Head of caudate nucleus (tissue), 42 donors: ENCODE data around the gene GET4.
A peak's percentile ranks its signal among the peaks of the same experiment; 100 is the strongest.

Experiments used
- DNase-seq, 42 donors: peaks; one replicate each; pipeline versions ENCODE4 v3.0.0 to v3.0.0-alpha.2; 2020 to 2021; ENCODE audit warnings: mixed read lengths in 7 of 42
- intact Hi-C: fragments of 100-400 bp; cut with DNase I; formaldehyde crosslinking; loops from one replicate; pipeline ENCODE4 v1.15.0; 2022

GET4 gene

DNA sequence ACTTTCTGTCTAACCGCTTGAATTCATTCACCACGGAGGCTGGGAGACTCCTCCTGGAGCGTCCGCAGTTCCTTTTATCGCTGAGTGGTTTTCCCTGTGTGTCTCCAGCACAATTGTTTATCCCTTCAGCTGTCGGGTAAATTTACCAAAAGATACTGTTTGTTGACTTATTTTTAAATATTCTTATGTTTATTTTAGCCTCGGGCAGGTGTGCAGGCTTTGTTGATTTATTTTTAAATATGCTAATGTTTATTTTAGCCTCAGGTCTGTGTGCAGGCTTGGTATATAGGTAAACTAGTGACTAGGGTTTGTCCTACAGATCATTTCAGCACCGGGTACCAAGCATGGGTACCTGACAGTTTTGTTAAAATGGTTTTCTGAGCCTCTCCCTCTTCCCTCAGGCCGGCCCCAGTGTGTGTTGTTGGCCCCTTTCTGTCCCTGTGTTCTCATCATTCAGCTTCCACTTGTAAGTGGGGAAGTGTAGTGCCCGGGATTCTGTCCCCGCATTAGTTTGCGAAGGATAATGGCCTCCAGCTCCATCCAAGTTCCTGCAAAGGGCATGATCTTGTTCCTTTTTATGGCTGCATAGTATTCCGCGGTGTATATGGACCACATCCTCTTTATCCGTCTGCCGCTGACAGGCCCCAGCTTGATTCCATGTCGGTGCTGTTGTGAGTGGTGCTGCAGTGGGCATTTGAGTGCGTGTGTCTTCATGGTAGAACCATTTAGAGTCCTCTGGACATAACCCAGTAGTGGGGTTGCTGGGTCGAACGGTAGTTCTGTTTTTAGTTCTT is 5.3 kb downstream of the GET4 start:
- DNase-seq: peak in 1 of 42 donors; percentile 7
- intact Hi-C loops: no loop called here

- DNase-seq: peak in 2 of 42 donors; percentile 0 to 5
- intact Hi-C loops: no loop called here
These were observed 6.1 kb downstream of the GET4 start for GRCh38 chr7:882336-883035.

DNA sequence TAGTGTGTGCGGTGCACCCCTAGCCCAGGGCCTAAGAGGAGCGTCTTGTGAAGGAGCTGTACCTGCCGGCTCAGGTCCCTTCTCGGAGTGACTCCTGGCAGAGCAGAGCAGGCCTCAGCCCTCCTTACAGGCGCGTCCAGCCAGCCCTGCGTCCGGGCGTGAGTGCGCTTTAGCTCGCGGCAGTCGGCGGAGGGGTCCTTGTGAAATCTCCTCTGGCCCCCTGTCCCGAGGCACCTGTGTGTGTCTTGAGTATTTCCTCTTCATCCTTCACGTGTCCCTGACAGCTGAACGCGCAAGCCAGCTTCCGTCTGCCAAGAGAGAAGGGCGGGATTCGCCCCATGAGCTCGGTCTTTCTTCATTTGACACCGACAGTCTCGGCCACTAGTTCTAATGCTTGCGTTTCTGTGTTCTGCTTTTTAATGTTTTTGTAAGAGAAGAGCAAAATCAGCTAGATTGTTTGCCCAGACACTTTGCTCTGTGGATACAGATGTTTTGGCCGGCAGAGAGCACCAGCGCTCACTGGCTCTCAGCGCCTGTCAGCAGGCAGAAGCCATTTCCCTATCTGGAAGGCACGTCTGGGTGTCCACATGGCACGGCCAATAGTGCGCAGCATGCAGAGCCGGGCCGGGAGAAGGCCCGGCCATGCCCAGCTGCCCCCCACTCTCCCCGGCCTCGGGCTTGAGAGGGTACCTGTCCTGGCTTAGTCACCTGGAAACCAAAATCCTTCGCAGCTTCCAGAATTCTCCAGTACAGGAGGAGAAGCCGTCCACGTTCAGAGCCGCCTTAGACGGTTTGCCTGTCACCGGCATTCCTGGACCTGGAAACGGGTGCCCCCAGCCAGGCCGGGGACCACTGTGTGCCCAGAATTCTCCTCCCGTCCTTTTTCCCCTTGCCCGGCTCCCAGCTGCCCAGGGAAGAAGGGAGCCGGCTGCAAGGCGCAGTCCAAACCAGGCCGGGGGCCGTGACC is 7.0 kb downstream of the GET4 start:
- peak in 6 of 42 donors; percentile 2 to 71 (median 36) for DNase-seq
- intact Hi-C loops: no loop called here

DNA sequence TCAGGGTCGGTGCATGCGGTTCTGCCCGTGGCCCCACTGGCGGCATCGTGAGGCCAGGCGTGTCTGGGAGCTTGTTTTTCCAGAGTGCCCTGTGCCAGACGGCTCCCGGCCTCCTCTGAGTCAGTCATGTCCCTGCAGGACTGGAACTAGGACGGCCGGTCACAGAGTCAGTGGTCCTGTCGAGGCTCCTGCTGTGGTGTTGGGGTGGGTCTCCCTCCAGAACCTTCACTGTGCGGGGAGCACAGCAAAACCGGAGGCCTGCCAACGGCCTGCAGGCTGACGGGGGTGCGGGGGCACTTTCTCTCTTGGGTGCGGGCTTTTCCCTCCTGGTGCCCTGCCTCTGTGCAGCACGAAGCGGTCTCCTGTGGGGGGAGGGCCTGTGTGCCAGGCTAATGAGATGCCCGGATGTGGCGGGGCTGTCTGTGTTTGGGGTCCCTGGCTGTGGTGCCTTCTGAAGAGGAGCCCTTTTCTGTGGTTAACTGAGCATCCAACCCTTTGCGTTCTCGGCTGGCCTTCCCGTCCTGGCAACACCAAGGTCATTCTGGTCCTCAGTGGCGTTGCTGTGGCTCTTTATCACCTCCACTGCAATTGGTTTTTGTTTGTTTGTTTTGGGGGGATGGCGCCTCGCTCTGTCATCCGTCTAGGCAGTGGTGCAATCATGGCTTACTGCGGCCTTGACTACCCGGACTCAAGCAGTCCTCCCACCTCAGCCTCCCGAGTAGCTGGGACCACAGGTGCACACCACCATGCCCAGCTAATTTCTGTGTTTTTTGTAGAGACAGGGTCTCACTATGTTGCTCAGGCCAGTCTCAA is 8.0 kb downstream of the GET4 start:
- DNase-seq: peak in 6 of 42 donors; percentile 2 to 36 (median 13)
- intact Hi-C loops: no loop called here

DNA sequence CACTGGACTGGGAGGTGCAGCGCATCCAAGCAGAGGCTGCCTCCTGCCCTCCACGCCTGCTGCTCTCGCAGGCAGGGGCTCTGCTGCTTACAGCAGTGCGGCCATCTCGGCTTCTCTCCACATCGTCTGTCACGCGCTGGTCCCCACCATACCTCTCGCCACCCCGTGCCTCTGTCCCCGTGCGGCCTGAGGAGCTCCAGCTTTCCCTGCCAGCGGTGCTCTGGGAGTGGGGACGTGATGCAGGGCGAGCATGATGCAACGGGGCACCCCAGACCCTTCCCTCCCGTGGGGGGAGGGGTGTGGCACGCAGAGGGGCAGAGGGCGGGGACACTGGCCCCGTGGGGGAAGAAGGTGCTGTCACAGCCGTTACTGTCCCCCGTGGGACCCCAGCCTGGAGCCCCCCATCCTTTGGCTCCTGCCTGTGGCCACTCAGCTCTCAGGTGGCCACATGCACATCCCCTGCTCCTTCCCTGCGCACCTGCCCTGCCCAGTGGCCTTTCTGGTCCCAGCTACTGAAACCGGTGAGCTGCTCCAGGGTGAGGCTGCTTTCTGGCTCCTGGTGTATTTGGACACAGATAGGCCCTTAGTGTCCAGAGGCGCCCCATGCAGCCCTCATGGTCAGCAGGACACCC is 9.0 kb downstream of the GET4 start:
- DNase-seq: peak in 5 of 42 donors; percentile 0 to 29 (median 4)
- intact Hi-C loops: no loop called here

DNA sequence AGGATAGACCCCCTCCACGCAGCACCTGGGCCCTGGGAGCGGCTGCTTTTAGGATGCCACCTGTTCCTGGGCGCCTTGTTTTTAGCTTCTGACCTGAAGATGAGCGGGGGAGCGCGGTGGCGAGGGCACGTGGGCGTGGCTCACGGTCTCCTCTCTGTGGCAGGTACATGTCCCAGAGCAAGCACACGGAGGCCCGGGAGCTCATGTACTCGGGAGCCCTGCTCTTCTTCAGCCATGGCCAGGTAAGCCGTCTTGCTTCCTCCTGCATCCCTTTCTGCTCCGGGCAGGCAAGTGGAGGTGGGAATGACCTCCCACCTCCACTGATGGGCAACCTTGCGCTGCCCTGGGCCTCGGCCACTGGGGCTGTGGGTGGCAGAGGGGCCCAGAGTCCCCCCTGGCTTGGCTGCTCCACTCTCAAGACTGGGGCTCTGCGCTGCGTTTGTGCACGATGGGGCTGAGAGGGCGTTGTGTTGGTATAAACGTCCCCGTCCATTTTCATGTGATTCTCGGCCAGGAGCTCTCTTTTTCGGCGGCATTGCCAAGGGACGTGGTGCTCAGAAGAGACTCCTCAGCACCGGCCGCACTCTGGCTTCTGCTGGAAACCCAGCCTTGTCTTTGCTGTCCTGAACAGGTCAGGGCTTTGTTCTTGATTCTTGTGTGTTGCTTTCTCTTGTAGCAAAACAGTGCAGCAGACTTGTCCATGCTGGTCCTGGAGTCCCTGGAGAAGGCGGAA is 9.7 kb downstream of the GET4 start:
- intact Hi-C loops: no loop called here
- peak in 6 of 42 donors; percentile 2 to 14 (median 8) for DNase-seq

DNA sequence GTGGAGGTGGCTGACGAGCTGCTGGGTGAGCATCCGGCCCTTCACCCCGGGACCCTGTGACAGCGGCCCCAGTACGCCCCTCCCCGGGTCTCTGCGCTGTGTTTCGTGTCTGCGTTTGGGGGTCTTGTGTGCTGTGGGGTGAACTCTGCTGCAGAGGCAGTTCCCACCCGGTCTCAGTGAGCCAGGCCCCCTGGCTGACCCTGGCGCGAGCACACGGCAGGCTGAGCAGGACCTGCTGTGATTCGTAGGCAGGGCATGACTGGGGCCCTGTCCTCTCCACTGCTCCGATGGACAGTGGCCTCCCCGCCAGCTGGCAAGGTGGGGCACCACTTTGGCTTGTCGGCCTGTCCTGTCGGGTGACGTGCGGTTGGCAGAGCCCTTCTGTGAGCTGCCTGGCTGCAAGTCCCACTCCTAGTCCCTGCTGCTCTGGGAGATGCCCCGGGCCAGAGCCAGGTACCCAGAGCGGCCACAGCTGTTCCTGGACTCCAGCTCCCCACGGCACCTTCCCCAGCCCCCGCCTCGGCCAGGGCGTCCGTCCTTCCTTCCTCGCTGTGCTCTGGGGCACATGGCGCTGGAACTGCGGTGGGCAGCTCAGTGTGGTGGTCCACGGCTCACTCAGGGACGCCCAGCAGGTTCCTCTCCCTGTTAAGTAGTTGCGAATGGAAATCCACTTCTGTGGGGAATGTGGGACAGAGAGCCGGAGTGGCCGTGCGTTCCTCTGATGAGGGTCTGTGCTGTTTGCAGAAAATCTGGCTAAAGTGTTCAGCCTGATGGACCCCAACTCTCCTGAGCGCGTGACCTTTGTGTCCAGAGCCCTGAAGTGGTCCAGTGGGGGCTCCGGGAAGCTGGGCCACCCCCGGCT is 10.5 kb downstream of the GET4 start:
- intact Hi-C loops: no loop called here
- peak in 9 of 42 donors; percentile 1 to 38 (median 13) for DNase-seq

DNA sequence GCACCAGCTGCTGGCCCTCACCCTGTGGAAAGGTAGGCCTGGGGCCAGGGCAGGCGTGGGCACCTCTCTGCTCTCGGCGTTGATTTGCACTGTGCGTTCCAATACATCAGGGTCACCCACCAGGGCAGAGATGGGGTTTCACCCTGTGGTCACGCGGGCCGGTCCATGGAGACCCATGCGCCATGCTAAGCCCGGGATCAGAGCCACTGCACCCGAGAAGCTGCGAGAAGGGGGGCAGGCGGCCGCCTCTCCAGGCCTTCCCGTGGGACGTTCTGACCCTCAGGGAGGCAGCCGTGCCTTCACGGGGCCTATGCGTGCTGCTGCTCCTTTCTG is 11.1 kb downstream of the GET4 start:
- intact Hi-C loops: no loop called here
- DNase-seq: peak in 6 of 42 donors; percentile 1 to 12 (median 3)

DNA sequence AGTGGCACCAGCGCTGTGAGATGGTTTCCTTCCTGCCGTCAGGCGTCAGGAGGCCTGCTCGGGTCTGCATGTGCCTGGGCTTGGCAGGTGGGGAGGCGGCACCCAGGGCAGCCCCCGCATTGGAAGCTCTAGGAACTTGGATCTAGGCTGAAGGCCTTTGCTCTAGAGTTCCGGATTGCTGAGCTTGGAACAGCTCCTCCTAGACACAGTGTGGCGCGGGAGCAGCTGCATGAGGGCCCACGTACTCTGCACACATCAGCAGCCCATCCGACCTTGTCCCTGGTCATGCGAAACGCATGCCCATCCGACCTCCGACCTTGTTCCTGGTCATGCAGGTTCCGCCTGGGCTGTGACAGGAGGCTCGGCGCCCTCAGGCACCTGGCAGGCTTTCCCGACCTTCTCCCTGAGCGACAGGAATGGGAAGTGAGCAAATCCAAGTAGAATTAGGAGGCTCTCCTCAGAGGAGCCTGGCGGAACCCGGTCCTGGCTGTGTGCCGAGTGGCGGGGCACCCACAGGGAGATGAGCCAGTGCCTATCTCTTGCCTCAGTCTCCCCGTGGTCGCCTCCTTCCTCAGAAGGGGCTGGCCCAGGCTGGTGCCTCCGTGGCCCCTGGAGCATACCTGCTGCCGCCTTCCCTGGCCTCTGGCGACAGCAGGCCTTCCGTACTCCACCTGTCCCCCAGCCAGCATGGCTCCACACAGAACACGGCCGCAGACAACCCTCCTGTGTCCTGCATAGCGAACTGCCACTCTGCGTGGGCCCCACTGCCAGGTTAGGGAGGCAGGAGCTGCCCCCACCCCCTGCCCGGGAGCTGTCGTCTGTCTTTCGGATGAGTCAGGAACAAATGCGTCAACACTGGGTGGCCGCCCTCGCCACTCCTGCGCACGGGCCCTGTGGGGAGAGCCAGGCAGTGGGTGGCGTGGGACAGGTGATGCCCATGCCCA is 12.0 kb downstream of the GET4 start:
- intact Hi-C loops: no loop called here
- DNase-seq: peak in 38 of 42 donors; percentile 47 to 91 (median 75)

DNA sequence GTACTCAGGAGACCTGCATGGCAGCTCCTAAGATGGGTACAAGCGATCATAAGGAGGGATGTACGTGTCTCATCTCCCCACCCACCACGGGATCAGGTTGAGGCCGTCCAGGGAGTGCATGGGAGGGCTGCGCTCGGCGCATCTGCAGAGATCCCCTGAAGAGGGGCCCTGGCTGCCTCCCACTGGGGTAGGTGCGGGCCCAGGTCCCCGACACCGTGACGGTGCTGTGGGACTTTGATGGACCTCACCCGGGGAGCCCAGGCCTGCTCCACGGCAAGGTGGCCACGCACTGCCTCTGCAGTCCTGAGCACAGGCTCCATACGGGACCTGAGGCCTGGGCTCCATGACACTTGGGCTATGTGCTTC is 12.7 kb downstream of the GET4 start:
- no peak for DNase-seq

DNA sequence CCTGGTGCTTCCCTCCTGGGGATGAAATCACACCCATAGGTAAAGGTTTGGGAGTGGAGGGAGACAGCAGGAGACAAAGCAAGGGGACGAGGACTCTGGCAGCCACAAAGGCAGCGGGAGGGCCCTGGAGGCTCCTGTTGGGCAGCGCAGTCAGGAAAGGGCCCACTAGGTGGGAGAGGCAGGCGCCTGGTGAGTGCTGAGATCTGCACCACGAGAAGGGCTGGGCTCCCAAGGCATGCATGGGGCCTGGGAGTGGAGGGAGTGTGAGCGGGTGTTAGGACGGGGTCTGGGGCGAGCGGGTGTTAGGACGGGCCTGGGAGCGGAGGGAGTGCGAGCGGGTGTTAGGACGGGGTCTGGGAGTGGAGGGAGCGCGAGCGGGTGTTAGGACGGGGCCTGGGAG is 13.0 kb downstream of the GET4 start:
- intact Hi-C loops: no loop called here
- DNase-seq: no peak

More for the DNA sequence above, 12.7 kb downstream of the GET4 start:
- intact Hi-C loops: no loop called here

GRCh38 chr7:890868-891267 is 14.5 kb downstream of the GET4 start:
- no peak for DNase-seq
- intact Hi-C loops: no loop called here

DNA sequence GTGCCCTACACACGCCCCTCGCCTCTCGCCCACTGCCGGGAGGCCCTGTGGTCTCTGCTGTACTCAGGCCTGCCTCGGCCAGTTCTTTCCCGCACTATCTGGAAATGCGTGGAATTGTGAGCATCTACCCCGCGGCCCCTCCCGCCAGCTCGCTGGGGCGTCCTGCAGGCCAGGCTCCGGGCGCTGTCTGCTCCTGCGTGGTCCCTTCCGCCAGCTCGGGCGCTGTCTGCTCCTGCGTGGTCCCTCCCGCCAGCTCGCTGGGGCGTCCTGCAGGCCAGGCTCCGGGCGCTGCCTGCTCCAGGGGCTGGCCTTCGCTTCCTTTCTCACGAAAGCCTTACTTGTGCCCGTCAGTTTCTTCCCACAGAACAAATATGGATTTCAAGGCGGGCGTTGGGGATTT is 14.9 kb downstream of the GET4 start:
- DNase-seq: no peak
- intact Hi-C loops: no loop called here

DNA sequence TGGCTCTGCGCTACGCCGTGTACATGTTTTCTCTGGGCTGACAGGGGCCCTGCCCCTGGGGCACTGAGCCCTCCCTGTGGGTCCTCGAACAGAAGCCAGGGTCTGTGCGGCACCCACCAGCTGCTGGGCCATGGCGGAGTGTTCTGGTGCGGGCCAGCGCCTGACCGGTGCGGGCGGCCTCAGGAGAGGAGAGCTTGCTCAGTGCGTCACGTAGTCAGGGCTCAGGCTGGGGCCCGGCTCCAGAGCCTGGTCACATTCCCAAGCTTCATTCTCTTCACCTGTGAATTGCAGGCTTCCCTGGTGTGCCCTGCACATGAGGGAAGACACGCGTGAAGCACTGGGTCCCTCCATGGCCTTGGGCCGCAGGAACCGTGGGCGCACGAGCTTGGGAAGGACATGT is 15.5 kb downstream of the GET4 start:
- DNase-seq: no peak
- intact Hi-C loops: no loop called here
